Suprapubic skin (tissue), 4 donors: ENCODE measurements around the gene PCNX1. TPM values are rescaled to one million over a fixed set of nuclear protein-coding genes. Genes with fewer than 3 reads are reported as not detected.

Experiments used
- DNase-seq, 2 donors: peaks; one replicate each; pipeline ENCODE4 v3.0.0-alpha.2; 2019; ENCODE audit warnings: low spot score in 2 of 2
- H3K27ac ChIP-seq: fragments of 200-600 bp; sonication (generic); one replicate; pipeline ENCODE4 v1.5.1; 2019
- H3K27me3 ChIP-seq: fragments of 200-600 bp; sonication (generic); one replicate; pipeline ENCODE4 v1.5.1; 2019
- H3K36me3 ChIP-seq: fragments of 200-600 bp; sonication (generic); one replicate; pipeline ENCODE4 v1.5.1; 2019
- H3K4me1 ChIP-seq: fragments of 200-600 bp; sonication (generic); one replicate; pipeline ENCODE4 v1.5.1; 2019
- H3K4me3 ChIP-seq: fragments of 200-600 bp; sonication (generic); one replicate; pipeline ENCODE4 v1.5.1; 2019; ENCODE audit warnings: mild to moderate bottlenecking
- H3K9me3 ChIP-seq: fragments of 200-600 bp; sonication (generic); one replicate; pipeline ENCODE4 v1.5.1; 2019
- EP300 ChIP-seq: sonication (generic); formaldehyde crosslinking; IDR thresholded peaks from one replicate; pipeline ENCODE4 v1.6.1; 2017; ENCODE audit warnings: antibody characterized with exemption
- POLR2A ChIP-seq, 2 donors: fragments of 450-650 bp; IDR thresholded peaks; one replicate each; pipeline ENCODE4 v1.6.1; 2017; ENCODE audit warnings: antibody characterized with exemption in 2 of 2, mild to moderate bottlenecking in 2 of 2, moderate library complexity in 2 of 2
- POLR2AphosphoS5 ChIP-seq, 3 donors: sonication (generic); formaldehyde crosslinking; IDR thresholded peaks; one replicate each; pipeline ENCODE4 v1.6.1; 2017; ENCODE audit warnings: antibody characterized with exemption in 3 of 3
- WGBS: methylation state at CpG from one replicate; pipeline ENCODE4 v1.1.5; 2018; 5-methylcytosine and 5-hydroxymethylcytosine counted together
- total RNA-seq, 4 donors: library from RNA; depleted of rRNA; stranded (reverse); fragments of >200 nt; gene quantifications; one replicate each; pipeline ENCODE4 v1.1.0, GENCODE V29; 2016
- TF ChIP-seq, protein P1 (sequence below), 2 donors: fragments of 200-600 bp in 1 of 2; fragments of 450-650 bp in 1 of 2; sonication (generic) in 1 of 2; IDR thresholded peaks; one replicate each; pipeline ENCODE4 v1.5.1; 2016 to 2019; ENCODE audit warnings: antibody characterized with exemption in 2 of 2, mild to moderate bottlenecking in 1 of 2, moderate library complexity in 1 of 2

Gene PCNX1
- total RNA-seq, 4 donors from 2014 or later: 22.0 to 95.4 (median 29.7) TPM

GRCh38 chr14:70908935-70909641 lies 1.8 kb downstream of the PCNX1 start:
- H3K4me3 ChIP-seq: peak overlapping the region; percentile 100

DNA sequence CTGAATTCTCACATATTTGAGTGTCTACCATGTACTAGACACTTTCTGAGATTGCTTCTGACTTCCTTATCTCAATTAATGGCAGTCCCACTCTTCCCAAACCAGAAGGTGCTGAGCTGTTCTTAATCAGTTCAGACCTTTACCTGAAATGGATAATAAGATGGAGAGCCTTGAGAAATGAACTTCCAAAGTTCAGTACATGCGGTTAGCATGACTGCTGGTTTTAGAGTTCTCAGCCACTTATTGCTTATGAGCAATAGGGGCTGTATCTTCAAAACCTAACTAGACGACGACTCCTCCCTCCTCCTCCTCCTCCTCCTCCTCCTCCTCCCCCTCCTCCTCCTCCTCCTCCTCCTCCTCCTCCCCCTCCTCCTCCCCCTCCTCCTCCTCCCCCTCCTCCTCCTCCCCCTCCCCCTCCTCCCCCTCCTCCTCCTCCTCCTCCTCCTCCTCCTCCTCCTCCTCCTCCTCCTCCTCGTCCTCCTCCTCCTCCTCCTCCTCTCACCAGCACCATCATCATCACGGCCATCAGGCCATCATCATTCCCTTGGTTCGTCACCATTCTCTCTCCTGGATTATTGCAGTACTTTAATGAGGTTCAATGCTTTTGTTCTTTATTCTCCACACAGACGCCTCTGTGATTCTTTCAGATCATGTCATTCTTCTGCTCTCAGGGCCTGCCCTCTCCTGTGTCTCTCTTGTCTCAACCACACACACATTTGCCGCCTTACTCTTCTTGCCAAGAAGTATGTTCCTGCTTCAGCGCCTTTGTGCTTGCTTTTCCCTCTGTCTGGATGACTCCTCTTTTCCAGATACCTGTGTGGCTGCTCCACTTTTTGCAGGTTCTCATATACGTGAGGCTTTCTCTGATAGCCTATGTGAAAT lies 2.7 kb downstream of the PCNX1 start:
- 48% methylated on average over 9 of the region's 10 CpGs for WGBS
- Histone ChIP-seq H3K9me3 (no peaks in the 10 kb centered on the region), H3K27ac (no peak overlapping the region), H3K4me3 (peak overlapping the region; percentile 100), H3K36me3 (no peaks in the 10 kb centered on the region), H3K4me1 (peaks cover 42% of the 10 kb centered on the region), H3K27me3 (no peaks in the 10 kb centered on the region)
- TF ChIP-seq, protein P1, sequence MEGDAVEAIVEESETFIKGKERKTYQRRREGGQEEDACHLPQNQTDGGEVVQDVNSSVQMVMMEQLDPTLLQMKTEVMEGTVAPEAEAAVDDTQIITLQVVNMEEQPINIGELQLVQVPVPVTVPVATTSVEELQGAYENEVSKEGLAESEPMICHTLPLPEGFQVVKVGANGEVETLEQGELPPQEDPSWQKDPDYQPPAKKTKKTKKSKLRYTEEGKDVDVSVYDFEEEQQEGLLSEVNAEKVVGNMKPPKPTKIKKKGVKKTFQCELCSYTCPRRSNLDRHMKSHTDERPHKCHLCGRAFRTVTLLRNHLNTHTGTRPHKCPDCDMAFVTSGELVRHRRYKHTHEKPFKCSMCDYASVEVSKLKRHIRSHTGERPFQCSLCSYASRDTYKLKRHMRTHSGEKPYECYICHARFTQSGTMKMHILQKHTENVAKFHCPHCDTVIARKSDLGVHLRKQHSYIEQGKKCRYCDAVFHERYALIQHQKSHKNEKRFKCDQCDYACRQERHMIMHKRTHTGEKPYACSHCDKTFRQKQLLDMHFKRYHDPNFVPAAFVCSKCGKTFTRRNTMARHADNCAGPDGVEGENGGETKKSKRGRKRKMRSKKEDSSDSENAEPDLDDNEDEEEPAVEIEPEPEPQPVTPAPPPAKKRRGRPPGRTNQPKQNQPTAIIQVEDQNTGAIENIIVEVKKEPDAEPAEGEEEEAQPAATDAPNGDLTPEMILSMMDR (IDR thresholded peaks at IDR 0.05): no peak
- TF ChIP-seq EP300: no peak
- no peak for TF ChIP-seq POLR2AphosphoS5 (IDR thresholded peaks at IDR 0.05)
- TF ChIP-seq POLR2A (IDR thresholded peaks at IDR 0.05): no peak
- DNase-seq: no peak

More at GRCh38 chr14:70908935-70909641, 1.8 kb downstream of the PCNX1 start:
- TF ChIP-seq, protein P1 (IDR thresholded peaks at IDR 0.05): no peak
- TF ChIP-seq EP300: no peak
- no peak for TF ChIP-seq POLR2AphosphoS5 (IDR thresholded peaks at IDR 0.05)
- no peak for TF ChIP-seq POLR2A (IDR thresholded peaks at IDR 0.05)
- no peak for DNase-seq
- Histone ChIP-seq H3K27ac (peak overlapping the region; percentile 96), H3K36me3 (no peaks in the 10 kb centered on the region), H3K27me3 (no peaks in the 10 kb centered on the region), H3K9me3 (no peaks in the 10 kb centered on the region), H3K4me1 (peaks cover 48% of the 10 kb centered on the region)
- WGBS: 21% methylated on average over 4 of the region's 4 CpGs

DNA sequence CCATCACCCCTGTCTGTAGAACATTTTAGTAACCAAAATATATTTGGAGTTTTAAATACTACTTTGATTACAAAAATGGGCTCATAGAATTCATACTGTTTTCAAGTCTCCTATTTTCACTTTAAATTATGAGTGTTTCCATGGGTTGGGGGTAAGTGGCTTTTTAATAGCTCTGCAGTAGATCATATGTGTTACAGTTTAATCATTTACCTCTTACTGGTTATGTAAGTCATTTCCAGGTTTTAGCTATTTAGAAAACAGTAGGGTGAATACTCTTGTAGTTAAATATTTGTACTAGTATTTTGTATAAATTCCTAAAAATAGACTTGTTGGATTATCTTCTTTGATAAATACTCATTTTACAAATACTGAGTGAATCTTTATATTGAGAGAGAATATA lies 8.2 kb downstream of the PCNX1 start:
- Histone ChIP-seq H3K36me3 (no peaks in the 10 kb centered on the region), H3K27me3 (no peaks in the 10 kb centered on the region), H3K9me3 (no peaks in the 10 kb centered on the region), H3K4me3 (no peak overlapping the region), H3K27ac (no peak overlapping the region), H3K4me1 (peaks cover 27% of the 10 kb centered on the region)
- TF ChIP-seq POLR2AphosphoS5 (IDR thresholded peaks at IDR 0.05): no peak
- TF ChIP-seq, protein P1 (IDR thresholded peaks at IDR 0.05): no peak
- no peak for DNase-seq

DNA sequence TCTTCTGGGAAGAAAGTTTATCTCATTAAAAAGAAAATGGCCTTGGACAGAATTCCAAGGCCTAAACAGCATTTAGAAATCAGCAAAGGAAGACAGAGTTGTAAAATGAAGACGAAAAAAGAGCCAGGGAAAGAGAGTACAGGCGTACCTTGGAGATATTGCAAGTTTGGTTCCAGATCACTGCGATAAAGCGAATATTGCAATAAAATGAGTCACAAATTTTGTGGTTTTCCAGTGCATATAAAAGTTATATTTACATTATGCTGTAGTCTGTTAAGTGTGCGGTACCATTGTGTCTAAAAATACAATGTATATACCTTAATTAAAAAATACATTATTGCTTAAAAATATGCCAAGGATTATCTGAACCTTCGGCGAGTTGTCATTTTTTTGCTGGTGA lies 9.0 kb downstream of the PCNX1 start:
- H3K4me1 ChIP-seq: peaks cover 28% of the 10 kb centered on the region
- no peak for DNase-seq
- H3K9me3 ChIP-seq: no peaks in the 10 kb centered on the region
- no peak overlapping the region for H3K4me3 ChIP-seq
- no peak overlapping the region for H3K27ac ChIP-seq
- no peaks in the 10 kb centered on the region for H3K36me3 ChIP-seq
- no peaks in the 10 kb centered on the region for H3K27me3 ChIP-seq
- WGBS: 92% methylated on average over 7 of the region's 7 CpGs
- TF ChIP-seq POLR2AphosphoS5 (IDR thresholded peaks at IDR 0.05): no peak
- TF ChIP-seq EP300: no peak
- TF ChIP-seq, protein P1 (IDR thresholded peaks at IDR 0.05): no peak
- TF ChIP-seq POLR2A (IDR thresholded peaks at IDR 0.05): no peak

DNA sequence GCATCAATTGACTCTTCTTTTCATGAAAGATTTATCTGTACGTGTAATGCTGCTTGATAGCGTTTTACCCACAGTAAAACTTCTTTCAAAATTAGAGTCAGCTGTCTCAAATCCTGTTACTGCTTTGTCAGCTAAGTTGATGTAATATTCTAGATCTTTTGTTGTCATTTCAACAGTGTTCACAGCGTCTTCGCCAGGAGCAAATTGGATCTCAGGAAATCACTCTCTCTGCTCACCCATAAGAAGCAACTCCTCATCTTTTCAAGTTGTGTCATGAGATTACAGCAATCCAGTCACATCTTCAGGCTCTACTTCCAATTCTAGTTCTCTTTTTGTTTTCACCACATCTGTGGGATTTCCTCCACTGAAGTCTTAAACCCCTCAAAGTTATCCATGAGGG lies 9.5 kb downstream of the PCNX1 start:
- TF ChIP-seq, protein P1 (IDR thresholded peaks at IDR 0.05): no peak
- TF ChIP-seq EP300: no peak
- no peak for TF ChIP-seq POLR2A (IDR thresholded peaks at IDR 0.05)
- TF ChIP-seq POLR2AphosphoS5 (IDR thresholded peaks at IDR 0.05): no peak
- no peak overlapping the region for H3K27ac ChIP-seq
- no peak for DNase-seq
- no peak overlapping the region for H3K4me3 ChIP-seq
- peaks cover 30% of the 10 kb centered on the region for H3K4me1 ChIP-seq
- no peaks in the 10 kb centered on the region for H3K27me3 ChIP-seq
- no peaks in the 10 kb centered on the region for H3K9me3 ChIP-seq
- whole genome bisulfite sequencing: 70% methylated on average over 4 of the region's 4 CpGs
- H3K36me3 ChIP-seq: no peaks in the 10 kb centered on the region
